Measurements from ENCODE around the gene TCF4. TPM values are rescaled to one million over a fixed set of nuclear protein-coding genes. Genes with fewer than 3 reads are reported as not detected.

TCF4 gene
- total and polyA plus RNA-seq, 2 of the 13 experiments (the other 11 are each of a cell fraction or from before 2014, with no cell fraction given): not detected

GRCh38 chr18:55228191-55228590, 359.8 kb downstream of the TCF4 start:
- Histone ChIP-seq H3K9ac (ENCODE audit: insufficient read depth, low read depth, low read length) (no peak overlapping the region), H3K27ac (ENCODE audit: extremely low read length, insufficient read depth, low read length) (no peak overlapping the region), H4K20me1 (ENCODE audit: insufficient read depth, low read length) (no peaks in the 10 kb centered on the region), H3K4me2 (ENCODE audit: low read depth, low read length) (no peak overlapping the region), H3K9me3 (ENCODE audit: low read length) (no peaks in the 10 kb centered on the region), H3K36me3 (replicated peaks in 1 of 2; ENCODE audit: control insufficient read depth in 1 of 2, insufficient read depth in 2 of 2, low read length in 2 of 2) (no peaks in the 10 kb centered on the region), H3K27me3 (ENCODE audit: control insufficient read depth in 1 of 2, insufficient read depth in 2 of 2, low read length in 2 of 2) (0 out of 5 replicates have a peak, but pooled peaks cover 0 to 4% of the 10 kb centered on the region in 2 experiments), H3K4me1 (ENCODE audit: insufficient read depth, low read length) (no peaks in the 10 kb centered on the region), H3K79me2 (ENCODE audit: insufficient read depth, low read length) (no peaks in the 10 kb centered on the region), H2AFZ (ENCODE audit: low read length) (no peak overlapping the region), H3K4me3 (replicated peaks in 1 of 3; ENCODE audit: insufficient read depth in 1 of 3, low read depth in 2 of 3, low read length in 3 of 3) (no peak overlapping the region)
- BruUV-seq (replicated peaks): no TSS peak
- ChIA-PET CTCF (ENCODE audit: low intra/inter-chr PET ratio, low total read pairs) (no interaction called here), POLR2A (no interaction called here)
- ATAC-seq: no peak; the same call in 2 of the 3 replicates
- TF ChIP-seq HNRNPUL1 (IDR thresholded peaks at IDR 0.05; ENCODE audit: low read depth, low read length) (no peak), HIVEP1 (CRISPR knock-in tag; IDR thresholded peaks at IDR 0.05) (no peak), NR1H2 (CRISPR knock-in tag; IDR thresholded peaks at IDR 0.05; ENCODE audit: borderline replicate concordance, low read depth) (no peak), ZSCAN30 (CRISPR knock-in tag; IDR thresholded peaks at IDR 0.05) (no peak), SIX4 (CRISPR knock-in tag; IDR thresholded peaks at IDR 0.05) (no peak), CEBPZ (IDR thresholded peaks at IDR 0.05; ENCODE audit: low read length) (no peak)
- 19% methylated on average over 6 of the region's 6 CpGs for WGBS (ENCODE audit: low lambda C conversion rate)
- FAIRE-seq: no peak
- DNase-seq (ENCODE audit: low spot score): no peak
- in situ Hi-C loops (cut with HindIII; ENCODE audit: extremely low pct_ligation_motif_present, low pct_unique_long_range_greater_than_20kb): no loop called here
- intact Hi-C loops (cut with micrococcal nuclease; ENCODE audit: unreplicated experiment): no loop called here

Data from HepG2 (cell line).